T follicular helper cell (primary cell): ENCODE data around the gene TGFB1.
"Not testable (repeated sequence)": the region's sequence is repeated elsewhere in the genome, so short reads cannot be mapped to it uniquely, and the experiment has no call there.

ENCODE experiments used
- DNase-seq: peaks from one replicate; pipeline ENCODE4 v3.0.0-alpha.2; 2020; ENCODE audit warnings: low read depth
- total RNA-seq, 2 experiments: gene quantifications; one replicate each; lab custom pipeline; 2026; lab: John Stamatoyannopoulos, UW

Gene TGFB1
- 64.1 to 106 reads per million in 2 experiments for total RNA-seq

DNA sequence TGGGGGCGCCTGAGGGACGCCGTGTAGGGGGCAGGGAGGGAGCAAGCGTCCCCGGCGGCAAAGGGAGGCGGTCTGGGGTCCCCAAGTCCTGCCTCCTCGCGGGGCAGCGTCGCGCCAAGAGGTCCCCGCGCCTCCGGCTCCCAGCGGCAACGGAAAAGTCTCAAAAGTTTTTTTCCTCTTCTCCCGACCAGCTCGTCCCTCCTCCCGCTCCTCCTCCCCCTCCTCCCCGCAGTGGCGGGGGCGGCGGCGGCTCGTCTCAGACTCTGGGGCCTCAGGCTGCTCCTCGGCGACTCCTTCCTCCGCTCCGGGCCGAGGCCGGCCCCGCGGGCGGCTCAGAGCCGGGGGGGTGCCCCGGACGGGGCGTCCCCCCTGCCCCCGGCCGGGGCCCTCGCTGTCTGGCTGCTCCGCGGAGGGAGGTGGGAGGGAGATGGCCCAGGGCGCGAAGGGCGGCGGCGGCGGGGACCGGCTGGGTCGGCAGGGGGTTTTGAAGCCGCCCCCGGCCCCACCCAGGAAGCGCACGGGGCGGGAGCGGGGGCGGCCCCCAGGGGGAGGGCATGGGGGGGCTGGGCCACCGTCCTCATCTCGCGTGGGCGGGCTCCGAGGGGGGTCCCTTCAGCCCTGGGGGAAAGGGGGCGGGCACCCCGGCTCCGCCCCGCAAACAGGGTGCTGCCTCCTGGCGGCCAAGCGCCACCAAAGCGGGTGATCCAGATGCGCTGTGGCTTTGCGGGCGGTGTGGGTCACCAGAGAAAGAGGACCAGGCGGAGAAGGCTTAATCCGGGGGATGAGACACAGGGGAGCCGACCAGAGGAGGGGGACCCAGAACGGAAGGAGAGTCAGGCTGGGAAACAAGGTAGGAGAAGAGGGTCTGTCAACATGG lies at the start of gene TGFB1:
Gene TGFB1 (minus strand): TSS at position 457 of the 877 bp plus-strand sequence. CDS start 878 bp downstream, outside the sequence.
- peak; percentile 92 for DNase-seq

DNA sequence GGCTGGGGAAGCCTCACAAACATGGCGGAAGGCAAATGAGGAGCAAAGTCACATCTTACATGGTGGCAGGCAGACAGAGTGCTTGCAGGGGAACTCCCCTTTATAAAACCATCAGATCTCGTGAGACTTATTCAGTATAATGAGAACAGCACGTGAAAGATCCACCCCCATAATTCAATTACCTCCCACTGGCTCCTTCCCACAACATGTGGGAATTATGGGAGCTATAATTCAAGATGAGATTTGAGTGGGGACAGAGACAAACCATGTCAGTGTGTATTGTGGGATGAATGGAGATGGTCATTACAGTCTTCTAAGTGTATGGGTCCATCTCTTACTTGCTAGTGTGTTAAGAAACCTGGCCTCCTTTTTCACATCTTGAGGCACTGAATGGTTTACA lies 48.3 kb upstream of the TGFB1 start:
- DNase-seq = no peak

DNA sequence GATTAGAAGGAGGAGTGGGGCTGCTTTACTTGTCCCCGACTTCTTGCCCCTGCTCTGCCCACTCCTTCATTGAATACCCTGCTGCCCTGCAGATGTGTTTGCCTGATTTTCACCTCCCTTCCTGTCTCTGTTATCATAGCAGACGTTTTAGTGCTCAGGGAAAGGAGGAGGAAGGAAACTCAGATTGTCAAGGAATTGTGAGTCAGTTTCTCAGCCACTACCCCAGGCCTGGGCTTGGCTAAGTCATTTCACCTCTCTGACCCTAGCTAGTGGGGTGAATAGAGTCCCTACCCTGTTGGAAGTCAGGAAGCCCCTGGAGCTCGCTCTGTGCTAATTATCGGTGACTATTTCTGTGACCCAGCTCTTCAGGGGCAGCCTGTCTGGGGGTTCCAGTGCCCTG lies 47.8 kb upstream of the TGFB1 start:
- DNase-seq = no peak

DNA sequence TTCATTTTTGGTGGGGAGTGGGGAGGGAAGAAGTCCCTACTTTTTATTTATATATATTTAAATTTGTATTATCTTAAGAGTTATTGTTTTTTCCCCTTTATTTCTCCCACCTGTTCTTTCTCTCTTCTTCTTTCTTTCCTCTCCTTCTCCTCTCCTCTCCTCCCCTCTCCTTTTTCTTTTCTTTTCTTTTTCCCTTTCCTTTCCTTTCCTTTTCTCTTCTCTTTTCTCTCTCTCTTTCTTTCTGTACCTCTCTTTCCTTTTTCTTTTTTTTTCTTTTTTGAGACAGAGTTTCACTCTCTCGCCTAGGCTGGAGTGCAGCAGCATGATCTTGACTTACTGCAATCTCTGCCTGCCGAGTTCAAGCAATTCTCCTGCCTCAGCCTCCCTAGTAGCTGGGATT lies 45.8 kb upstream of the TGFB1 start:
- no peak for DNase-seq

DNA sequence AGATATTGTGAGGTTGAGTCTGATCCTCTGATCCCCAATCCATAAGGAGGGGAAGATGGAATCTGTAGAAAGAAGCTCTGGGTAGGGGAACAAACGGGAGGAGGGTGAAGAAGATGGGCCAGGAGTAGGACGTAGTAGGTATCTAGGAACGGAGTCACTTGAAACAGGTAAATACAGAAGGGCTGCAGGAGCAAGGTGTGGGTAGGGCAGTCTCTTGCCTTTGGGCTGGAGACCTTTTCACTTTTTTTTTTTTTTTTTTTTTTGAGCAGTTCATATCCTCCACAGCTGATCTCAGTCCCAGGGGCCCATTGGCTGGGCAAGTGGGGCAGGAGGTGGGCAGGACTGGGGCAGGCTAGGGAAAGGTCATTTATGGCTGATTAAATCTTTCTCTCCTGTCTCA lies 45.4 kb upstream of the TGFB1 start:
- no peak for DNase-seq

DNA sequence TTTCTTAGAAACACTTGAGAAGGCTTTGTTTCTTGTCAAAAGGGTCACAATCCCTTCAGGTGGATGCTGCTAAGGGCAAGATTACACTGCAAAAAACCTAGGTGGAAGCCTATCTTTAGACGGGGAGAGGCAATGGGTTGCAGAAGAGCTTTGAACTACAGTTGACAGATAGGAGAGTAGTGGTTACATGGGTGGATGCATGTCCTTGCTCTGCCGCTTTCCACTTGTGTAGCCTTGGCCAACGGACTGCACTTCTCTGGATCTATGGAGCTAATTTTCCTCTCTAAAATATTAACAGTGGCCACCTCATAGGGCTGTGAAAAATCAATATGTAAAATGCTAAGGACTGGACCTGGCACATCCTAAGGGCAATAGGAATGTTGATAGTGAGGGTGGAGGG lies 44.9 kb upstream of the TGFB1 start:
- DNase-seq = no peak

DNA sequence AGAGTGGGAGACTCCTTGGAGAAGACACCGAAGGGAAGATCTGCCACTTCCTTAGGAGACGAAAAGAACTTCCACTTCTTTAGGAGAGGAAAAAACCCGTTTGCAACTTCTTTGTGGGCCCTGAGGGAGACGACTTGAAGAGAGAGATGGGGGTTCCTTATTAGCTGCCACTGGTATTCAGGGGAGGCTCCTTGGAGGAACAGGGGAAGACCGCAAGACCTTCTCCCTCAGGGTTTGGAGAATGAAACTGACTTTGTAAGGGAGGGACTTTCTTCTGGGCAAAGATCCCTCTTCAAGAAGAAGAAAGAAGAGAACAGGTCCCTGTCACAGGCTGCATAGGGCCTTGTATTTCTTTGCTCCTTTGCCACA lies 44.3 kb upstream of the TGFB1 start:
- DNase-seq = no peak

DNA sequence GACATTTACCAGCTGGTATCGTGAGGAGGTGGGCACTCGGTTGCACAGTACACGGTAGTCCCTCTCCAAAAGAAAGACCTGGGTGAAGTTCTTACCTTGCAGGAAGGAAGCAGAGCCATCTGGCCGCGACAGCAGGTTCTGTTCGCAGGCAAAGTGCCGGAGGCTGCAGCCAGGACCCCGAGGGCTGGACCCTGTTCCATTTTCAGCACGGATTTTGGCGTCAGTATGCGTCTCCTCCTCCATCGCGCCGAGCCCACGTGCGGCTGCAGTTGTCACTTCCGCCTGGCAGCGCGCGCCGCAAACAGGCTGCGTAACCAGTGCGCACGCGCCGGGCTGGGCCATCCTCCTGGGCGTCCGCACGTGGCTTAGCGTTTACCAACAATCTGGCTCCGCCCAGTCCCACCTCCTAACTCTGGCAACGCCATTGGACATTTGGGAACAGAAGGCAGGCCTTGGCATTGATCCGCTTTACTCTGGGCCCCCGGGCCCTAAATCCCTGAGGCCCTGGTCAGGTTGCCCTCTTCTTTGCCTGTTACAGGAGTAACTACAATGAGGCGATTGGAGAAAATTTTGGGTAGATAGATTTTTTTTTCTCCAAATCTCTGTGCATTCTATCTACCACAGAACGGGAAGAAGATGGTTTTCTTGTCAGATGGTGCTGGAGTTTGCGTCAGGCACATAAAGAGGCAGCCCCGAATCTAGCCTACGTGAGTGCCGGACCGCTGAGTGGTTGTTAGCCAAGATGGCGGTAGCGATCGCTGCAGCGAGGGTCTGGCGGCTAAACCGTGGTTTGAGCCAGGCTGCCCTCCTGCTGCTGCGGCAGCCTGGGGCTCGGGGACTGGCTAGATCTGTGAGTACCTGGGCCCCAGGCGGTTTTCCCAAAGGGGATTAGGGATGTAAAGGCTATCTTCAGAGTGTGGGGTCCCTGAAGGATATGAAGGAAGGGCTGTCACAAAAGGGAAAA lies 43.6 kb upstream of the TGFB1 start, which contains the start of the genes BCKDHA and EXOSC5:
Gene BCKDHA (plus strand): TSS at position 733 of the 964 bp plus-strand sequence. CDS start 10 bp downstream, at position 743.
Gene EXOSC5 (minus strand): TSS at position 274 of the 964 bp plus-strand sequence. CDS start 31 bp downstream, at position 243.
- DNase-seq = peak; percentile 99

DNA sequence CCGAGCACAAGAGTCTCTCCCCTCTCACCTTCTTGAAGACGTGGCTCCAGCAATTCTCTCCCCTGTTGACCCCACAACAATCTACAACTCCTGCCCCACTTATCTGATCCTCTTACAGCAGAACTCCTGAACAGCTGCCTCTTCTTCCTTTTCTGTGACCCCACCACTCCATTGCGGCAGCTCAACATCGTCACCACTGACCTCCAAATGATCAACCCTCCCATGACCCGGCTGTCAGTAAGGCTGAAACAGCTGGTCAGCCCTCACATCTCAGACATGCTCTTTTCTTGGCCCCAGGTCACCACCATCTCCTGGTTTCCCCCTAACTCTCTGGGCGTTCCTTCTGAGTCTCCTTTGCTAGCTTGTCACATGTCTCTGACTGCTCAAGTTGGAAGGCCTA lies 41.6 kb upstream of the TGFB1 start:
- DNase-seq = no peak

DNA sequence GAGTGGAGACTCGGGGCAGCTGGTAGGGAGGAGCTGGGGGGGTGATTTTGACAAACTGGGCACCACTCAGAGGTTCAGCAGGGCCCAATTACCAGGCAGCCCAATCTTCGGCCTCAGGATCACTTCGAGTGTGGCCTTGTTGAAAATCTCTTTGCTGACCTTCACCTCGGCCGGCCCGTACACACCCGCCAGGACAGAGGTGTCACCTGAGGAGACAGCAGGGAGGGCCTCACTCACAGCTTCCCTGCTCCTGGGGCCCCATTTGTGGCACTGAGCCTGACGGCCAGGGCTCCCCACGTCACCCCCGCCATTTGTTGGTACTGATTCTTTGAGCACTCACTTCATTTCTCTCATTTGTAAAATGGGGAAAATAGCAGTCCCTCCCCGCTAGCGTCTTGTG lies 39.1 kb upstream of the TGFB1 start:
- DNase-seq = no peak

DNA sequence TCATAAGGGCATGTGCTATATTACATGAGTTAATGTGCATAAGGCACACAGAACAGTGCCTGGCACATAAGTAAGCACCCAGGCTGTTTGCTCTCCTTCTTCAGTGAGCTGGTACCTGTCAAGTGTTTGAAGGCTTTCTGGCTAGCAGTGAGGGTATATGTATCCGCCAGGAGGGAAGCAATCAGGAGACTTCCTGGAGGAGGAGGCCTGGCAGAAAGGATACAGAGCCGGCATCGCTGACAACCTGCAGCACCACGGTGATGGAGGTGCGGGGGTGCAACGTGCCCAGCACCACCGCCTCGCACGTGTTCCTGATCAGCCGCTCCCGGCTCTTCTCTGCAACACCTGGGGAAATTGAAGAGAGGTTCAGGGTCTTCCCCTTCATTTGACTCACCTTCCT lies 37.9 kb upstream of the TGFB1 start:
- no peak for DNase-seq

DNA sequence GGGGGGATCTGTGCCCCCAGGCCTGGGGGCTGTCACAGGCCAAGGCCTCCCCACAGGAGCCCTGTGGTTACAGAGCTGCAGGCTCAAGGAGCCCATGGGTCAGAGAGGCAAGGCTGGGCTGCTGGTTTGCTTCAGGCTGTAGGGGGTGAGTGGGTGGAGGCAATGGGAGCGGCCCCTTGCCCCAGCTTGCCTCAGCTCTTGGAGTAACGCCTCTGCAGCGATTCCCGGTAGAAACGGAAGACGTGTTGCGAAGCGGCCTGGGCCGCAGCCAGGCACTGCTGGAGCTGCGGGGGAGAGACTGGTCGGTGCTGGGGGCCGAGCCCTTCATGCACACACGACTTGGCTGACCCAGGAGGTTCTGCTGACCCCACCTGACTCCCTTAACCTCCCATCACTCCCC lies 32.7 kb upstream of the TGFB1 start:
- no peak for DNase-seq

DNA sequence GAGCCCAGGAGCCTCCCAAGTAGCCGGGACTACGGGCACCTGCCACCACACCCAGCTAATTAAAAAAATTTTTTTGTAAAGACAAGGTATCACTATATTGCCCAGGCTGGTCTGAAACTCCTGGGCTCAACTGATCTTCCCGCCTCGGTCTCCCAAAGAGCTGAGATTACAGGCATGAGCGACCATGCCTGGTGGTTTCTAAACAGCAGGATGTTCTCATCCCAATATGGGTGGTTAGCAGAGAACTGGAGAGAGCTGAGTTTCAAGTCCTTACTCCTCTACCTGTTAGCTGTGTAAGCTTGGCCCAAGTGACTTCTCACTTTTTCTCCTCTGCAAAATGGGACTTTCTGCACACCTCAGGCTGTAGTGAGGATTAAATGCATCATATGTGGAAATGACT lies 30.6 kb upstream of the TGFB1 start:
- DNase-seq = no peak

DNA sequence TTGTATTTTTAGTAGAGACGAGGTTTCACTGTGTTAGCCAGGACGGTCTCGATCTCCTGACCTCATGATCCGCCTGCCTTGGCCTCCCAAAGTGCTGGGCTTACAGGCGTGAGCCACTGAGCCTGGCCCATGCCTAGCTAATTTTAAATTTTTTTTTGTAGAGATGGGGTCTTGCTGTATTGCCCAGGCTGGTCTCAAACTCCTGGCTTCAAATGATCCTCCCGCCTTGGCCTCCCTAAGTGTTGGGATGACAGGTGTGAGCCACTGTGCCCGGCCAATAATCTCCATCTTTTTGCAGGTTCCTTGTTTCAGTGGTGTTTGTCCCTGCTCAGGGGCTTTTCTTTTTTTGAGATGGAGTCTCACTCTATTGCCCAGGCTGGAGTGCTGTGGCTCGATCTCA lies 27.8 kb upstream of the TGFB1 start:
- not testable (repeated sequence) for DNase-seq

DNA sequence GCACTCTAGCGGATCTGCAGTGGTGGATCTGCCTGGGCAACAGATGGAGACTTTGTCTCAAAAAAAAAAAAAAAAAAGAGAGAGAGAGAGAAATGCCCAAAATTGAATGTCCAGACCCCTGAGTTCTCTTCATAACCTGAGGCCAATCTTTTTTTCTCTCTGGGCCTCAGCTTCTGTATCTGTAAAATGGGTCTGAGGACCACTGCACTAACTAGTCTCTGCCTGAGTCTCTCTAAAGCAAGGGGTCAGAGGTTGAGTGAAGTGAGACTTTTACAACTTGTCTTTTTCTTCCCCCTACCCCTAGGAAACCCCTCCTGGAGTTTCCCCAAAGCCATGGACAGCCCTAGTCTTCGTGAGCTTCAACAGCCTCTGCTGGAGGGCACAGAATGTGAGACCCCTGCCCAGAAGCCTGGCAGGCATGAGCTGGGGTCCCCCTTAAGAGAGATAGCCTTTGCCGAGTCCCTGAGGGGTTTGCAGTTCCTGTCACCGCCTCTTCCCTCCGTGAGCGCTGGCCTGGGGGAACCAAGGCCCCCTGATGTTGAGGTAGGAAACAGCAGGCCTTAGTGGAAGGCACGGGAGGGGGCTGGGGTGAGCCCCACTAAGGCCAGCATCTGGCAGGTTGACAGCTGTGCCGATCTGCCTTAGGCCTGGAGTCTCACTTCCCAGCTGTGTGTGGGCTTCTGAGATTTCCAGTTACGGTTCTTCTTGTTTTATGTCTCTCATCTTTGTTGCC lies 24.4 kb upstream of the TGFB1 start:
- no peak for DNase-seq

DNA sequence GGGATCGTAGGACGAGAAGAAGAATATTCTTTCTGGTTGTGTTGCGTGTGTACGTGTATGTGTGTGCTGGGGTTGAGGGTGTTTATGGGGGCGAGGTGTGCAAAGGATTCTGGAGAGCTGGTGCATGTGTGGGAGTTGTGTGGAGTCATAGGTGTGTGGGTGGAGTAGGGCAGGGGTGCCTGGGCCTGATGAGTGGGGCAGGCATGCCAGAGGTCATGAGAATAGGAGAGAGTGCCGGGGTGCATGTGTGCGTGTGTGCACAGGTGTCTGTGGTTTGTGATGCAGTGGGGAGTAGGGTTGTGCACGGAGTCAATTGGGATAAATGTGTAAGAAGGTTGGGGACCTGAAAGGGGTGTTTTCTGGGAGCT lies 23.3 kb upstream of the TGFB1 start:
- no peak for DNase-seq

DNA sequence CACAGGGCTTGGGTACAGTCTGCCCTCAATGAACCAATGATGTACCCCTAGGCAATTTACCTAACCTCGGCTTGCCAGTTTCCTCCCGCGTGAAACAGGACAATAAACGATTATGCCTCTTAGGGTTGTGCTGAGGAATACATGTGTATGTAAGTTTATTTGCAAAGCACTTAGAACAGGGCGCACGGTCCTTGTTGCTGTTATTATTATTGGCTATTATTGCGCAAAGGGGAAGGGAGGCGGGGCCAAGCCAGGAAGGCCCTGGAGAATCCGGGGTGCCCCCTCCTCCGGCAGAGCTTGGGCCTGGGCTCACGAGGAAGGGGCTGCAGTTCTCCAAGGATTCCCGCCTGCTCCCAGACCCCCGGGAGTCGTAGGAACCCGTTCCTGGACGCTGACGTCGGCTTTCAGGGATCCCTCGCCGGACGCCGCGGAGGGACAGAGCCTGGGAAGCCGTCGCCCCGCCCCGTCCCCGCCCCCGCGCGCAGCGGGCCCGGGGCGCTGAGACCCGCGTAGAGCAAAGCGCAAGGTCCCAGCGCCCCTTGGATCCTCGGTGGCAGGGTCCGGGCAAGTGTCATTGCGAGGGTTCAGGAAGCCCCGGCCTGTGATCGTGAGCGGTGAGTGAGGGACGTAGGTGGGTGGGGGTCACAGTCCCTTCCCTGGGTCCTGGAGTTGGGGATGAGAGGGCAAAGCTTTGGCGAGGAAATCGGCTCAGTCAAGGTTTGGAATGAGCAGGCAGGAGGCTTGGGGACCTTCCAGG lies 22.7 kb upstream of the TGFB1 start, which contains the start of gene TMEM91:
Gene TMEM91 (plus strand): TSS at position 293 of the 757 bp plus-strand sequence. CDS start 1,777 bp downstream, outside the sequence.
- DNase-seq = no peak

DNA sequence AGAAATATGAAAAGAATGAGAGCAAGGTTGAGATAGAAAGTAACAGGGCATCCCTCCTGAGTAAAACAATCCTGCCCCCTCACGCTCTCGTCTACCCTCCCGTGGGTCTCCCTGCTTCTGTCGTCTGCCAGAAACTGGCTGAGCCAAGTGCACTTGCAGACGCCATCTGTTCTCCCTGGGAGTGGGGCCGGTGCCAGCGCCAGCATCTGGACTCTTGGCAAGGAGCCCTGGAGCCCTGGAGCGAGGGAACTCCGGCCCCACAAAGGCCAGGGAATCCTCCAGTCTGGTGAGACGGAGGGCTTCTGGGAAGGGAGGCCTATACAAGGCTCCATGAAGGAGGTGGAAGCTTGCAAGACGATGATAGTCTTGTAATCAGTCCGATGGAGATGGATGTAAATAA lies 20.3 kb upstream of the TGFB1 start:
- DNase-seq = no peak

DNA sequence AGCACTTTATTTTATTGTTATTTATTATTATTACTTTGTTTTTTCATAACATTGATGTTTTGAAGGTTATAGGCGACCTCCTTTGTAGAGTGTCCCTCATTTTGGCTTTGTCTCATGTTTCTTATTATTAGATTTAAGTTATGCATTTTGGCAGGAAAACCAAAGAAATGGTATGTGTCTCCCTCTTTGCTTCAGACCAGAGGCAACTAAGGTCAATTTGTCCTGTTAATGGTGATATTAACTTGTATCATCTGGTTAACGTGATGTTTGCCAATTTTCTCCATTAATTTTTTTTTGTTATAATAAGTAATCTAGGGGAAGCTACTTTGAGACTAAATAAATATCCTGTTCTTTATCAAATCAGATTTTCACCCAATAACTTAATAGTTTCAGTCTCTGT lies 18.8 kb upstream of the TGFB1 start:
- no peak for DNase-seq

DNA sequence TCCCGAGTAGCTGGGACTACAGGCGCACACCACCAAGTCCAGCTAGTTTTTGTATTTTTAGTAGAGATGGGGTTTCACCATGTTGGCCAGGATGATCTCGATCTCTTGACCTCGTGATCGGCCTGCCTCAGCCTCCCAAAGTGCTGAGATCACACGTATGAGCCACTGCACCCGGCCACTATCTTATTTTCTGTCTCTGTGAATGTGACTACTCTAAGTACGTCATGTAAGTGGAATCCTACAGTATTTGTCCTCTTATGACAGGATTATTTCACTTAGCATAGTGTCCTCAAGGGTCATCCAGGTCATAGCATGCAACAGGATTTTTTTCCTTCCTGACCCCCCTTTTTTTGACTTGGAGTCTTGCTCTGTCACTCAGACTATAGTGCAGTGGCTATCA lies 17.8 kb upstream of the TGFB1 start:
- DNase-seq = no peak

DNA sequence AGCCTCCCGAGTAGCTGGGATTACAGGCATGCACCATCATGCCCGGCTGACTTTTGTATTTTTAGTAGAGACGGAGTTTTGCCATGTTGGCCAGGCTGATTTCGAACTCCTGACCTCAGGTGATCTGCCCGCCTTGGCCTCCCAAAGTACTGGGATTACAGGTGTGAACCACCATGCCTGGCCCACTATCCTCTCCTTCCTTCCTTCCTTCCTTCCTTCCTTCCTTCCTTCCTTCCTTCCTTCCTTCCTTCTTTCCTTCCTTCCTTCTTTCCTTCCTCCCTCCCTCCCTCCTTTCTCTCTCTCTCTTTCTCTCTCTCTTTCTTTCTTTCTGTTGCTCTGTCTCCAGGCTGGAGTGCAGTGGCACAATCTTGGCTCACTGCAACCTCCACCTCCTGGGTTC lies 17.4 kb upstream of the TGFB1 start:
- DNase-seq = not testable (repeated sequence)
